GM12874 (cell line): ENCODE measurements around the gene GPX2.

Source experiments
- CTCF ChIP-seq: IDR thresholded peaks from 2 replicates; pipeline ENCODE4 v1.5.1; 2011; ENCODE audit warnings: low read depth, mild to moderate bottlenecking, control low read depth, low read length, moderate library complexity; ENCODE audit not compliant: insufficient read depth

The GPX2 gene

DNA sequence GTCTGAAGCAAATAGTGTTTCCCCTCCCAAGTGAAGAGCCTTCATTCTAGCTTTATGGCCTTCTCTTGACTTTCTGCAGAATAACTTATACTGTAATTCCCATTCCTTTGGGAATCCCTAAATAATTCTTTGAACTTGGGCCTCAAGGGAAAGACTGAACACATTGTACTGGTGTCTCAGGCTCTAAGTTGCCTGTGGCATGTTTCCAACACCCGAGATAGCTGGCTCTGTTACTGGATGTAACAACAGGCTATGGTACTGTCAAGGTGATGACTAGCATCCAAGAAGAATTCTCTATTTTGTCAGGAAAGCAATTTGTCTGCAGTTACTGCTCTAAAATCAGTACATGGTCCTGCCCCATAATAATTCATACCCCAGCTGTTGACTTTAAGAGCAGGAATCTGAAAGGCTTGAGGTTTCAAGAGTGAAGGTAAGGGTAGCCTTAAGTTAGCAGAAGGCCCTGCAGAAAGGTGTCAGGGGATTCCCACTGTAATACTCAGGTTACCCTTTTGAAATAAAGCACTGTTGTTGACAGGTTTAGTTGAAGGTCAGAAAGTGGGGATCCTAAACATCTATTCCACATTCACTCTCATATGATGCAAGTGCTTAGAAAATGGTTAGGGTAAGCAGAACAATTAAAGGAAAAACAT lies 5.2 kb downstream of the GPX2 start:
- no peak for TF ChIP-seq CTCF

DNA sequence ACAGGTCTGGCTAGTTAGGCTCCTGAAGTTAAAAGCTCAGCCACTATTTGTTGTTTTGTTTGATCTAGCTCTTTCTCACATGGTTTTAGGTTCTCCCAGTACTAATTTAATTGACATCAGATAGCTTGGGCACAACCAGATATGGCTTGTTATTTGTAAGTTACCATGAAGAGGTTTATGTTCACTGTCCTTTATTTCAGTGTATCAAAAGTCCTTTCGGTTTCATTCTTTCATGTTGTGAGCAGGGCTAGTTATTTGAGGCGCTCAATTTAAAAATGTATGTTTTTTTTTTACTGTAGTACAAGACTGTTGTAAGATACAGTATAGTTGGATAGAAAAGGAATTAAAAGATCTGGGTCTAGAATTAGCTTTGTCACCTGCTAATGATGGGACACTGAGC lies 7.0 kb downstream of the GPX2 start:
- no peak for TF ChIP-seq CTCF

DNA sequence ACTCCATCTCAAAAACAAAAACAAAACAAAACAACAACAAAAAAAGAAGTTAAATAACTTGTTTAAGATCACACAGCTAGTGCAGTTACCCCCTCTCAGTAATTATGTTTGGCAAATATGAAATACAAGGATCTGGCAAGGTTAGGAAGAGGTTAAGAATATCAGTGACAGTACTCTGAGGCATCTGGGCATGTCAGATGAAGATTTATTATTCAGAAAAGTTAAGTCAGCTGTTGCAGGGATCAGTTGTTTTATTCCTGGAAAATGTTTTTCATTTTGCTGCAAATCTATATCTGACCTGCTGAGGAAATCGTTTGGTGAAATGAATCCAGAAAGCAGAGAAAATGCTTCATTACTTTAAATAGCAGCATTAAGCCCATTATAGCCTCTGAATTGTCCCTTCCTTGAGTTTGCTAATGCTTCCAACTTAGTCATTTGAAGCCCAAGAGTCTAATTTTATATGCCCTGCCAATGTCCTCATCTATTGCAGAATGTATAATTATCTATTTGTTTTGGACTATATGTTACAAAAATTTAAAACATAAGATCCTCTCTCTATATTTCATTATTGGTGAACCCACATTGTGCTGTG lies 8.1 kb downstream of the GPX2 start:
- TF ChIP-seq CTCF, result no peak

DNA sequence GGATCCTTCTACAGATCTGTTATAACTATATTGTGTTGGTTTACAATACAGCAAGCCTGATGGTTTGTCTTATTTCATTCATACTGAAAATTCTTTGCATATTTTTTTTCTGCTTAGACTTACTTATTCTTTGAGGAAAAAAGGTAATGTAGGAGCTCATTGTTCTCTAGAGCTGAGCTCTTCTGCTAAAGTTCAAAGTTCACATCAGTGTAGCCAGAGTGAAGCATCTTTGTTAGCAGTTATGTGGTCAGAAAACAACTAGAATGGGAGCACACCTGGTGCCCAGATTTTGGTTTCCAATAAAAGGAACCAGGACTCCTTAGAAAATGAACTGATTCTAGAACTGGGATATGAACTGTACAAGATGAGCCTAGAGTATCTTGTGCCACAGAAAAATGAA lies 10.3 kb downstream of the GPX2 start:
- TF ChIP-seq CTCF, result no peak

GRCh38 chr14:64931123-64931522 lies 11.4 kb downstream of the GPX2 start:
- TF ChIP-seq CTCF, result no peak

GRCh38 chr14:64930085-64930843 lies 12.3 kb downstream of the GPX2 start:
- TF ChIP-seq CTCF, result no peak

DNA sequence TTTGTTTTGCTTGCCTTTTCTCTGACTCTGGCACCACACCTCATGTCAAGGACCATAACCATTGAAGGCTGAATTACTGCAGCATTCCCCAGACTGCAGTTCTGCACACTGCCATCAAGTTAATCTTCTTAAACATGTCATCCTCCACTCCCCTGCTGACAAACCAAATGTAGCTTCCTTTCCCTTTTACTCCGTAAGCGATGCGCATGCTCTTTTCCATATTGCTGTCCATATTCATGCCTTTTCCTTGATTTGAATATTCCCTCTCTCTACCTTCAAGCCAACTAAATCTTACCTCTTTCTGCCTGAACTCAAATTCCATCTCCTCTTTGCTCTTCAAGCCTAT lies 13.6 kb downstream of the GPX2 start:
- TF ChIP-seq CTCF, result no peak
